ENCODE measurements around the gene FUS.

Gene FUS

DNA sequence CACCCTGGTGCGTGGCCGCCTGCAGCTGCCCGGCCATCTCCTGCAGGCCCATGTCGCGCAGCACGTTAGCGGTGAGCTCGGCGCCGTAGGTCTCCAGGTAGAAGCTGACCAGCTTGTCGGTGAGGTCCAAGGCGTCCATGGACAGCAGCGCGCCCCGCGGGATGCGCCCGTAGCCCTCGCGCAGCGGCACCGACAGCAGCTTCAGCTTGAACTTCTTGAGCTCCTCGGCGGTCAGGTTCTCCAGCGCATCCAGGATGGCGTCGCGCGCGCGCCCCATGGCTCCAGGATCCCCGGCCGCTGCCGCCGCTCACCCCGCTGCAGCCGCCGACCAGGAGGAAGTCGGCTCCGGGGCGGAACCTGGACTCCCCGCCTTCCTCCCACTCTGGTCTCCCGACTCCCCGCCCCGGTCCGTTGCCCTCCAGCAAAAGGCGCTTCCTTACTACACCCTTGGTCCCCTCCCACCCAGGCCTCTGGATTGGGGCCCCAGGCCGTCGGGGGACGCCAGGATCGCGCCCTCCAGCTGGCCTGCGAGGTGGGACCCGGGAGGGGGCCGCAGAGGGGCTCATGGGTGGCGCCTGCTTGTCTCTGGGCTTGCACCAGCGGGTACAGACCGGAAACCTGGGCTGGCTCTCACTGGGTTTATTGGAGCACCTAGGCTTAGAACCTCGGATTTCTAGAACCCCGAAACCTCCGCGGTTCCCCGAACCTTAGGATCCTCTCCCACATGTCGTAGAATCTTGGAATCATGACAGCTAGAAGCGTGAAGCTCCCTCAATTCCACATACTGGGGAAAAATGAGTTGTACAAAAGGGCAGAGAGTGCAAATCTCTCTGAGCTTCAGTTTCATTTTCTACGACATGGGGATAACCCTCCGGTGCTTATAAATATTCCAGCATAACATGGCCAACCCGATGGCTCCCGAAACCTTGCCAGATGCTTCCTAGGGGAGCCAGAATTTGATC lies 22.8 kb downstream of the FUS start, which contains the start of gene PYCARD:
PYCARD (minus strand) TSS at position 347 of the 962 bp plus-strand sequence; CDS start at position 277, 70 bp downstream.
- DNase-seq = peak in 6 of 14 donors; percentile 22 to 53 (median 42)

DNA sequence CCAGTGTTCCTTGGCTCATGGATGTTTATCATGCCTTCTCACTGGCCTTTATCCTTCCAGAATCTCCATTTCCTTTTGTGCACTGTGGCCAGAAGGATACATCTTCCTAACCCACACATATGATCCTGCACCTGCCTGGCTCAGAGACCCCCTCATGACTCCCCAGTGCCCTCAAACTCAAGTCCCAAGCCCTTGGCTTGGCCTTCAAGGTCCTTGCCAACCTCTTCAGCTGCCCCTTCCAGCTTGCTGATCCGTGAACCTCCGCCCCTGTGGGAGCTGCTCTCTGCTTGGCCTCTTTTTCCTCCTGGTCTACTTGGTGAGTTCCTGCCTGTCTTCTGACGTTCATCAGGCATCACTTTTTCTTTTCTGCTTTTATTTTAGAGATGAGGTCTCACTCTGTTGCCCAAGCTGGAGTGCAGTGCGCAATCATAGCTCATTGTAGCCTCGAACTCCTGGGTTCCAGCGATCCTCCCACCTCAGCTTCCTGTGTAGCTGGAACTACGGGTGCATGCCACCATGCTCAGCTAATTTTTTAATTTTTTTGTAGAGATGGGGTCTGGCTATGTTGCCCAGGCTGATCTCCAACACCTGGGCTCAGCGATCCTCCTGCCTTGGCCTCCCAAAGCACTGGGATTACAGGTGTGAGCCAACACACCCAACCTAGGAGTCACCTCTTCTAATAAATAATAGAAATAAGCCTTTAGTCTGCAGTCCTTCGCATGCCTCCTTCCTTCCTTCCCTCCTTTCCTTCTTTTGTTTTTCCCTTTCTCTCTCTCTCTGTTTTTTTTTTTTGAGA lies 25.1 kb downstream of the FUS start:
- DNase-seq = no peak

DNA sequence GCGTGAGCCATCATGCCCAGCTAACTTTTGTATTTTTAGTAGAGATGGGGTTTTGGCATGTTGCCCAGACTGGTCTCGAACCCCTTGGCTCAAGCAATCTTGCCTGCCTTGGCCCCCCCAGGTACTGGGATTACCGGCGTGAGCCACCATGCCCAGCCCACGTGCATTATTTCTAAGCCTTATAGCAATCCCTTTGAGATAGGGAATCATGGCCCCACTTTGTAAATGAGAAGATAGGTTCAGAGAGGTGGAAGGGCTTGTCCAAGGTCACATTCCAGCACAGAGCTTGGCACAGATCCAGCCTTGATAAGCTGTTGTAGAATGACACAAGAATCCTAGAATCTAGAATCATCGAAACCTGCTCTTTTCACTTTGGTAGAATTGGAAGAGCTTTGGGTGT lies 26.8 kb downstream of the FUS start:
- no peak for DNase-seq

DNA sequence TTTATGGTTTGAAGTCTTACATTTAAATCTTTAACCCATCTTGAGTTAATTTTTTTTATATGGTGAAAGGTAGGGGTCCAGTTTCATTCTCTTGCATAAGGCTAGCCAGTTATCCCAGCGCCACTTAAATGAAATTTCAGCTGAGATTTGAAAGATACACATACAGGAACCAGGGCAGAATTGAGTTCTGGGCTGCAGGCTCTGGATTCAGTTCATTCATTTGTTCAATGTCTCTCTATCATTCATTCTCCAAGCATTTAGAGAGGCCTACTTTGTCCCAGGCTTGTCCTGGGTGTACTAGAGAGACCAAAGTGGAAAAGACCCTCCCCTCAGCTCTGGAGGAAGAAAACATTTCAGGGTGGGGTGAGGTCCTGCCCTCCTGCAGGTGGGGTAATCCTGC lies 33.4 kb downstream of the FUS start:
- DNase-seq = no peak

DNA sequence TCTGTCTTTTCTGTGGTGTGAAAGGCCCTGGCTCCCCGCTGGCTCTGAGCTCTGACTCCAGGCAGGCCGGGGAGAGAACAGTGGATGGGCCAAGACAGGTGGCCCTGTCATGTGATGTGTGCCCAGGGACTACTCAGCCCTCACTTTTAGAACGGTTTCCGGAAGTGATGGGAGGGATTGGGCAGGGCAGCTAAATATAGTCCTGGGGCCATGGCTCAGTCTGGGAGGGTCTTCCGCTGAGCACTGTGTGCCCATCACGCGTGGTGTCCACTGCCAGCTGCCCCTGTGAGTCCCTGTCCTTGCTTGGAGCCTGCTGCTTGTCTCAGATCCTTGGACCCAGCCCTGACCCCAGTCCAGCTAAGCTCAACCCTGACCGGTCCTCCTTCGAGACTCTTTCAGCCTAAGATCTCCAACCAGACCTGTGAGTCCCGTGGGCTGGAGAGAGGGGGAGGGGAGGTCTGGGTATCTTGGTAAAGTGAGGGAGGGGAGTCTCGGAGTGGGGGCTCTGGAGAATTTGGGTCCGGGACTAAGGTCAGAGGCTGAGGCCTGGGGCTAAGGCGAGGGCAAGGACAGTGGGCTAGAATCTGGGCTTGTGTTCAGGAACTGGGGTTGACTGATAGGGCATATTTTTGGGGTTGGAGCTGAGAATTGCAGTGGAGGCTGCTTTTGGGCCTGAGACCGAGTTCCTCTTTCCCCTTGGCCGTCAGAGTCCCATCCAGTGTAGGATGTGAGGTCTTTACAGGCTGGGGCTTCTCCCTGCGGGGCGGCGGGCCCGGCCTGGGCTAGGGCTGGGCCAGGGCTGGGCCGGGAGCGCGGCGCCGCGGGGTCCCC lies 34.2 kb downstream of the FUS start, which contains the start of gene TRIM72:
TRIM72 (plus strand) TSS at position 243 of the 831 bp plus-strand sequence. CDS start 620 bp downstream, outside the sequence.
- DNase-seq = peak in 1 of 14 donors; percentile 57

DNA sequence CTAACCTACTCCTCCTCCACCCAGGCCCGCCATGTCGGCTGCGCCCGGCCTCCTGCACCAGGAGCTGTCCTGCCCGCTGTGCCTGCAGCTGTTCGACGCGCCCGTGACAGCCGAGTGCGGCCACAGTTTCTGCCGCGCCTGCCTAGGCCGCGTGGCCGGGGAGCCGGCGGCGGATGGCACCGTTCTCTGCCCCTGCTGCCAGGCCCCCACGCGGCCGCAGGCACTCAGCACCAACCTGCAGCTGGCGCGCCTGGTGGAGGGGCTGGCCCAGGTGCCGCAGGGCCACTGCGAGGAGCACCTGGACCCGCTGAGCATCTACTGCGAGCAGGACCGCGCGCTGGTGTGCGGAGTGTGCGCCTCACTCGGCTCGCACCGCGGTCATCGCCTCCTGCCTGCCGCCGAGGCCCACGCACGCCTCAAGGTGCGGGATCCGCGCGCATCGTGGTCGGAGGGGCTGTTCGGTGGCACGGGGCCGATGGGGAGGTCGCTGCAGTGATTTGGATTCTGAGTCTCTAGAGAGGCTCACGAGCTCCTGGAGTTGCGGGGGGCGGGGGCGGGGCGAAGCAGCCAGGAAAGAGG lies 34.9 kb downstream of the FUS start:
- peak in 1 of 14 donors; percentile 60 for DNase-seq

DNA sequence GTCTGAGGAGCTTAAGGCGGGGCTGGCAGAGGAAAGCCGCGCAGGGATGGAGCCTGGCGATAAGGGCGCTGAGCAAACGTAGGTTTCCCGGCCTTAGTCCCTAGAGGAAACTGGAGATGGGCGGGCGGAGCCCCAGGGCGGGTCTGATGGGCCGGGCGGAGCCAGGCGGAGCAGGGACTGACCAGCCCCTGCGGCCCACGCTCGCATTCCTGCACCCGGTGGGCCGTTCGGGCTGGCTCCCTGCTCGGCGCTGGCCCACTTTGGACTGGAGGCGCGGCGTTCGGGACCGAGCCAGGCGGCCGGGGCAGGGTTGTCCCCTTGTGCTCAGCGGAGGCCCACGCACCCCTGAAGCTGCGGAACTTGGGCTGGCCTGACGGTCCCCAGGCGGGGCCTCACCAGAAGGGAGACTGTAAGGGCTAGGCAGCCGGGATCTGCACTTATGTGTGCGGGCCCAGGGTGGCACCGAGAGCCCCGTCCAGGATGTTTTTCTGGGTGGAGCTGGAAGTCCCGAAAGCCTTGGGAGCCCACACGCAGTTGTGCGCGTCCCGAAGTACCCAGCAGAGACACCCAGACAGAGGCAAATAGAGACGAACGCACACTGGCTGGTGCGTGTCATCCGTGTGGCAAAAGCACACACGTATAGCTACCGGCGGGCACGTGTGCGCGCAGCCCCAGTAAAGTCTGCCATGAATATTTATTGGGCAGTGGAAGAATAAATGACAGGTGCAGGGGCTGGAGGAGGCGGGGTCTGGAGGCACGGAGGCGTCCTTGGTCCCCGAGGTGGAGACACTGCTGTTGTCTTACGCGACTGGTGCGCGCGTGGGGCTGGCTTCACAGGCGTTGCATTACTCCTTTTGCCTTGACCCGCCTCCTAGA lies 35.6 kb downstream of the FUS start:
- peak in 1 of 14 donors; percentile 85 for DNase-seq

DNA sequence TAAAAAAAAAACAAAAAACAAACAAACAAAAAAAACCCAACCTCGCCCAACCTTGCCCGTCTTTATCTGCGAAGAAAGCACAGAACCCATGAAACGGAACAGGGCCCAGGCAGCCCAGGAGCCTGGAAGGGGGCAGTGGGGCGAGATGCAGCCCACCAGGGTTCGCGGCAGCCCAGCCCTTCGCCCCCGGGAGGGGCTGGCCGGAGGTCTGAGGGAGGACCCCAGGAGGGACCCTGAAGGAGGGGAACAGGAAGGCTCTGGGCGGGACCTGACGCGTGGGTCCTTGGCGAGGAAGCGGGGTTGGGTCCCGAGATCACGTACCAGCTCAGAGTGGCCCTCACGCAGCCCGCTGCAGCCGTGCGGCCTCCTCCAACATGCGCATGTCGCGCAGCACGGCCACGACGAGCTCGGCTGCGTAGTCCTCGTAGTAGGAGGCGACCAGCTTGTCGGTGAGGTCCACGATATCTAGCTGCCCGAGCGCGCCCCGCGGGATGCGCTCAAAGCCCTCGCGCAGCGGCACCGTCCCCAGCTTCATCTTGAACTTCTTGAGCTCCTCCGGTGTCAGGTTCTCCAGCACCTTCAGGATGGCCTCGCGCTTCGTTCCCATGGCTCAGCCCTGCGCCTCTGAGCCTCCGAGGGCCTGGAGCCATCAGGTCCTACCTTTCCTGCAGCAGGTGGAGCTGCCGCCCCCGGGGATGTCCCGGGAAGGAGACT lies 36.6 kb downstream of the FUS start, which contains the start of gene PYDC1:
PYDC1 (minus strand) TSS at position 714 of the 714 bp plus-strand sequence; CDS start at position 607, 107 bp downstream.
- DNase-seq = peak in 1 of 14 donors; percentile 72

DNA sequence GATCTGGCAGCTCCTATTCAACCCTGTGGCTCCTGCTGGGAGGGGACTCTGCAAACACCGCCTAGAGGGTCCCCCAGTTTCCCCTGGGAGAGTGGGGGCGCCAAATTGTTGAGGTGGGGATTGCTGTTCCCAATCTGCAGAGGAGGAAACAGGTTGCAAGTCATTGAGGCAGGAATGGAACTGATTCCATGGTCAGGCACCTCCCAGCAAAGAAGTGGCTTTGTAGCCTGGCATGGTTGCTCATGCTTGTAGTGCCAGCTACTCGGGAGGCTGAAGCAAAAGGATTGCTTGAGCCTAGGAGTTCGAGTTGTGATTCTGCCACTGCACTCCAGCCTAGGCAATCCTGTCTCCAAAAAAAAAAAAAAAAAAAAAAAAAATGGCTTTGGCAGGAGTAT lies 37.2 kb downstream of the FUS start:
- peak in 1 of 14 donors; percentile 54 for DNase-seq

DNA sequence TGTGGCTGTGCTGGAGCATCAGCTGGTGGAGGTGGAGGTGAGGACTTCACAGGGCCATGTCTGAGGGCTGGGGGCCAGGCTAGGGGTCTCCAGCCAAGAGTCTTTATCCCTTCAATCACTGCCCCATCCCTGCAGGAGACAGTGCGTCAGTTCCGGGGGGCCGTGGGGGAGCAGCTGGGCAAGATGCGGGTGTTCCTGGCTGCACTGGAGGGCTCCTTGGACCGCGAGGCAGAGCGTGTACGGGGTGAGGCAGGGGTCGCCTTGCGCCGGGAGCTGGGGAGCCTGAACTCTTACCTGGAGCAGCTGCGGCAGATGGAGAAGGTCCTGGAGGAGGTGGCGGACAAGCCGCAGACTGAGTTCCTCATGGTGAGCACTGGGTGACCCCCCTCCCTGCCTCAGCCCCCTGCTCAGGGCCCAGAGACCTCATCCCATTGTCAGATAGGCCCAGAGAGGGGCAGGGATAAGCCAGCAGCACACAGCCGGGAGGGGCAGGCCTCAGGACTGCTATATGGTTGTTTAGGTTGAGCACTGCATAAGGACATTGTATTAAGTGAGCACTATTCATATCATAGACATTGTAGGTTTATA lies 39.3 kb downstream of the FUS start:
- no peak for DNase-seq

DNA sequence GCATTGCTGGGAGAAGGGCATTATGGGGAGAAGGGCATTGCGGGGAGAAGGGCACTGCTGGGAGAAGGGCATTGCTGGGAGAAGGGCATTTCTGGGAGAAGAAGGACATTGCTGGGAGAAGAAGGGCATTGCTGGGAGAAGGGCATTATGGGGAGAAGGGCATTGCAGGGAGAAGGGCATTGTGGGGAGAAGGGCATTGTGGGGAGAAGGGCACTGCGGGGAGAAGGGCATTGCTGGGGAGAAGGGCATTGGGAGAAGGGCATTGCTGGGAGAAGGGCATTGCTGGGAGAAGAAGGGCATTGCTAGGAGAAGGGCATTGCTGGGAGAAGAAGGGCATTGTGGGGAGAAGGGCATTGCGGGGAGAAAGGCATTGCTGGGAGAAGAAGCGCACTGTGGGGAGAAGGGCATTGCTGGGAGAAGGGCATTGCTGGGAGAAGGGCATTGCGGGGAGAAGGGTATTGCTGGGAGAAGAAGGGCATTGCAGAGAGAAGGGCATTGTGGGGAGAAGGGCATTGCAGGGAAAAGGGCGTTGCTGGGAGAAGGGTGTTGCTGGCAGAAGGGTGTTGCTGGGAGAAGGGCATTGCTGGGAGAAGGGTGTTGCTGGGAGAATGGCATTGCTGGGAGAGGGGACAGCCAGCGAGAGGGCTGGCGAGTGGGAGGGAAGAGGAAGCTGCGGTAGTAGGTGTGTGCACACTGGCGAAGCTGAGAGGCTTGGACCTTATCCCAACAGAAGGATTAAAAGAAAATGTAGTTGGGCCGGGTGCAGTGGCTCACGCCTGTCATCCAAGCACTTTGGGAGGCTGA lies 41.6 kb downstream of the FUS start:
- peak in 1 of 14 donors; percentile 12 for DNase-seq

DNA sequence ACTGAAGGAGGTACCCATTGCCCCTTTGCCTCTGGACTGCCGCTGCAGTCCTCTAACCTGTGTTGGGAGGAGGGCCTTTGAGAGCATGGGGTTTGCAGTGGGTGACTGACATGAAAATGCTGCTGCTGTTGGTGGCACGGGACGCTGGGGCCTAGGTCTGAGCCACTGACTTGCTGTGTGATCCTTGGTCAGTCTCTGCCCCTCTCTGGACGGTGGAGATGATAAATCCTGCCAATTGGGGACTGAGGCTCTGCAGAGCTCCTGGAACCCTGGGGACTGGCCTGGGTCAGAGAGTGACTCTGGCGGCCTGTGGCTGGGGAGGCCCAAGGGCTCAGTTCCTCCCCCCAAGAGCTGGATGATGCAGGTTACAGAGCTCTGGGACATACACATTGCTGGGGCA lies 43.1 kb downstream of the FUS start:
- no peak for DNase-seq

DNA sequence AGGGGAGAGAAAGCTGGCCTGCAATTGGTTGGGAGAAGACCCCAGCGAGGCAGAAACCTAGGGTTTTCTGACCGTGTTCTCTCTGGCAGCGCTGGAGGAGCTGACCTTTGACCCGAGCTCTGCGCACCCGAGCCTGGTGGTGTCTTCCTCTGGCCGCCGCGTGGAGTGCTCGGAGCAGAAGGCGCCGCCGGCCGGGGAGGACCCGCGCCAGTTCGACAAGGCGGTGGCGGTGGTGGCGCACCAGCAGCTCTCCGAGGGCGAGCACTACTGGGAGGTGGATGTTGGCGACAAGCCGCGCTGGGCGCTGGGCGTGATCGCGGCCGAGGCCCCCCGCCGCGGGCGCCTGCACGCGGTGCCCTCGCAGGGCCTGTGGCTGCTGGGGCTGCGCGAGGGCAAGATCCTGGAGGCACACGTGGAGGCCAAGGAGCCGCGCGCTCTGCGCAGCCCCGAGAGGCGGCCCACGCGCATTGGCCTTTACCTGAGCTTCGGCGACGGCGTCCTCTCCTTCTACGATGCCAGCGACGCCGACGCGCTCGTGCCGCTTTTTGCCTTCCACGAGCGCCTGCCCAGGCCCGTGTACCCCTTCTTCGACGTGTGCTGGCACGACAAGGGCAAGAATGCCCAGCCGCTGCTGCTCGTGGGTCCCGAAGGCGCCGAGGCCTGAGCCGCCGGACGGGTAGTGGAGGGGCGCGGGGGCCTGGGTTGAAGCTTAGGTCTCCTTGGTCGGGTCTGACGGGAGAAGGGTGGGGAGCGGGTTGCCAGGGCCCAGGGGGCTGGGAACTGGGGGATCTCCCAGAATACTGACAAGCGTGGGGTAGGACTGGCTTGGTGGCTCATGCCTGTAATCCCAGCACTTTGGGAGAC lies 44.4 kb downstream of the FUS start:
- no peak for DNase-seq

DNA sequence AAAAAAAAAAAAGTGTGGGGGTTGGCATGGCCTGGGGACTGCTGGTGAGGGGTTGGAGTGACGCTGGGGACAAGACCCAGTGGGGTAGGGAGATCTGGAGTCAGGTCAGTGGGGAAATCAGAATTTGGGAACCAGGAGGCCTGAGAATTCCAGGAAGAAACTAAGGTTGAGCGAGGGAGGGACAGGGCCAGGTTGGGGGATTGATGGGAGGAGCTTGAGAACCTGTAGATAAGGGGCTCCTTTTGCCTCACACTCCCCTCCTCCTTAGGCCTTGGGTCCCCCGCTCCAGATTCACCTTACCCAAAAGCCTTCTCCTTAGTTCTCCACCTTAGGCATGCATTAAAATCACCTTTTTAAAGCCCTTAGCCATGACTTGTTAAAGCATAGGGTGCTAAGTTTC lies 45.3 kb downstream of the FUS start:
- DNase-seq = no peak

DNA sequence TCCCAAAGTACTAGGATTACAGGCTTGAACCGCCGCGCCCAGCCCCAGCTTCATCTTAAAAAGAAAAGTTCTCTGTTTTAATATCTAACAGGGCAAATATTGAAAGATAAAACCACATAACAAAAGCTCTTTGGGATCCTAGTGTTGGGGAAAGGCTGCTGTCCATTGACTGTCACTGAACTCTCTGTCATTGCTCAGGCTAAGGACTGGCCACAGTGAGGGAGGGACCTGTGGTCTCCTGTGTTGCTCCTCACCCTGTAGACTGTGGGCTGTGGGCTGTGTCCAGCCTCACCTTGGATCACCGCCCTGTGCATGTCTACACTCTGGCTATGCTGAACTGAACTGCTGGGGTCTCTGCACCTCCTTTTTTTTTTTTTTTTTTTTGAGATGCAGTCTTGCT lies 48.3 kb downstream of the FUS start:
- DNase-seq = no peak

DNA sequence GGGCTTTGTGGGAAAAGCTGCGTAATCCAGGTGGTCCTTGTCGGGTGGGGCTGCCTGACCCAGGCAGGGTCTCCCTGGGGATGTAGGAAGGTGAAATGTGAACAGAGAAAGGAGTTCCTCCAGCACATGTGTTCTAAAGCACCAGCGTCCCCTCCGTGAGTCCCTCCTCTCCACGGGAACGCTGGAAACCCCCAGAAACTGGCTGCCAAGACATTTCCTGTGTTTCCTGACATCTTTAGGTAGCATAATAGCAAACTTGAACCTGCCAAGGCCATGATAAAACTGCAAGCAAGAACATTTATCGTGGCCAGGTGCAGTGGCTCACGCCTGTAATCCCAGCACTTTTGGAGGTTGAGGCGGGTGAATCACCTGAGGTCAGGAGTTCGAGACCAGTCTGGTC lies 49.6 kb downstream of the FUS start:
- DNase-seq = no peak

DNA sequence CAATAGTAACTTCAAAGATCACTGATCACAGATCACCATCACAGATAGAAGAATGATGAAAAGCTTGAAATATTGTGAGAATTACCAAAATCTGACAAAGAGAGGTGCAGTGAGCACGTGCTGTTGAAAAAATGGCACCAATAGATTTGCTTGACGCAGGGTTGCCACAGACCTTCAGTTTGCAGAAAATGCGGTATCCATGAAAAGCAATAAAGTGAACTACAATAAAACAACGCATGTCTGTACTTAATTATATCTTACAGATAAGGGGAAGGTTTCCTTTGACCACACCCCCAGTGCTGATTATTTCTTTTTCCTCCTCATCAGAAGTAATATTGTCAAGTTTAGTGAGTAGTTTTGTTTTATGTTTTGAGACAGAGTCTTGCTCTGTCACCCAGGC lies 58.1 kb downstream of the FUS start:
- no peak for DNase-seq
